HG03060 (cell line): ENCODE measurements around the gene CRLF1.

ENCODE experiments used
- ATAC-seq: cut with Tn5 transposase; IDR thresholded peaks from one replicate; pipeline ENCODE4 v1.9.1; 2021; ENCODE audit warnings: low read depth, moderate number of reproducible peaks; ENCODE audit not compliant: unreplicated experiment

CRLF1 gene

GRCh38 chr19:18566953-18567352 is 39.6 kb downstream of the CRLF1 start:
- ATAC-seq: no peak

DNA sequence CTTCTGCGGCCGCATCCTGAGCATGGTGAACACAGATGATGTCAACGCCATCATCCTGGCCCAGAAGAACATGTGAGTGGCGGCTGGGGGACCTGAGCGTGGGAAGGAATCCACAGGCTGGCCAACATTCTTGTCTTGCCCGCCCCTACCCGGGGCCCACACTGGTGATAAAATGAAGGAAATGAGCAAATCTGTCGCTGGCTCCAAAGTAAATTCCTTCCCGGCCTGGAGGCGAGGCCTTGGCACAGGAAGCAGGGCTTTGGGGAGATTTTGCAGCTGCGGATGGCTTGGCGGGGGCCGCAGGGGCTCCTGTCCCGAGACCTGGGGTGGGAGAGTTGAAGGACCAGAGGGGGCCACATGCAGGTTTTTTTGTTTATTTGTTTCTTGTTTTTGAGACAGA is 44.5 kb downstream of the CRLF1 start:
- no peak for ATAC-seq

GRCh38 chr19:18559685-18560084 is 46.9 kb downstream of the CRLF1 start:
- ATAC-seq: no peak

DNA sequence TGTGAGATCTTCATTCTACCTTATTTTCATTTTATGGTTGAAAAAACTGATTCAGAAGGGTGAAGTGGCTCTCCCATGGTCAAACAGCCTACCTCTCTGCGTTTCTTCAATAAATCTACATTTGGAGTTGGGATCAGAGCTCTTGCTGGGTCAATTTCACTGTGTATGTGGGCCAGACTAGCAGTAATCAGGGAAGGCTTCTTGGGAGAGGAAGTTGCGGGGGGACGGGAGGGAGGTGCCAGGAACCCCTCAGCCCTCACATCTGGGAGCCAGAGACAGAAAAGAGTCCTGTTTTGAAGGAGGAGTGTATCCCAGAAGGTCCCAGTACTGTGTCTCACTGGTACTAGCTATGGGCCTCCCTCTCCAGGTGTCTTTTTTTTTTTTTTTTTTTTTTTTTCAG is 48.0 kb downstream of the CRLF1 start:
- ATAC-seq: no peak

DNA sequence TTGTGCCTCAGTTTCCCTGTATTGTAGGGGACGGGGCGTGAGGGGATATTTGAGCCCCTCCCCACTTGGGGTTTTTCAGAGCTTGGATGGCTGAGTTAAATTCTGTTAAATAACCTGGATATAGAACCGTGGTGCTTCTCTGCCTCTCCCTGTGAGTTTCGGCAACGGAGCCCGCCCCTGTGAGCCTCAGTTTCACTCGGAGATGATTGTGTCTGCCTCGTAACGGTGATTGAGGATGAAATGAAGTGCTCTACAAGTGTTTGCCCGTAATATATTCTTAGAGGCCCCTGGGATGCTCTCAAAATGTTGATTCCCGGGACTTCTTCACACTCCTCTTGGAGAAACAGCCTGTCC is 48.4 kb downstream of the CRLF1 start:
- no peak for ATAC-seq

DNA sequence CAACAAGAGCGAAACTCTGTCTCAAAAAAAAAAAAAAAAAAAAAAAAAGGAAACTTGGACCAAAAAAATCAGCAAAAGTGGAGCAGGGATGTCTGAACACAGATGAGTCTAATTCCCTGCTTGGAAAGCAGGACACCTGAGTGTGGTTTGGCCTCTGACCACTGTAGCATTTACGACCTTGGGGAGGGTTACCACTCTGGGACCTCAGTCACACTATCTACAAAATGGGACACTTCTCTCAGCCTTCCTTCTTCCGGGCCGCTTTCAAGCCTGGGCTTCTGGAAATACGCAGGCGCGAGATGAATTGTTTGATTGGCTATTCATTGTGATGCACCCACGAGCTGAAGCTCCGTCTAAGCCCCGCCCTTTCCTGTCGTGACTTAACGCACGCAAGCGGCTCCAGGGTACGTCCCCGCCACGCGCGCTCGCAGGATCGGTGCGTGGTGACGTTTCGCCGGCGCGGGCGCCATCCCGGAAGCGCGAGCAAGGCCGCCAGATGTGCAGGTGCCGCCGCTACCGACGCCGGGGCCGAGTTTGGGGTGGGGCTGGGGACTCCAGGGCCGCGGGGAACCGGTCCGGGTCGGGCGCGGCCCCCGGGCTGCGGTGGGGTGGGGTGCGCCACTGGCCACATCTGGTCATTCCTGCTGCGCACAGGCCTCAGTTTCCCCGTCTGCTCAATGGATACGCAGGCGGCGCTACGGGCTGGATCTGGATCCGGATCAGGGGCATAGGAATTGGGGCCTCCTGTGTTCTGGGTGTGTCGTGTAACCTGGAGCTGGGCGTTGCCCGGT is 49.0 kb downstream of the CRLF1 start, which contains the start of gene KXD1:
TSS of gene KXD1 (plus strand) at position 460 of the 791 bp plus-strand sequence. CDS start 4,187 bp downstream, outside the sequence.
- ATAC-seq: peak; percentile 92

- ATAC-seq: no peak
These were observed 55.0 kb downstream of the CRLF1 start for GRCh38 chr19:18551631-18552030.

GRCh38 chr19:18543814-18544475 is 62.7 kb downstream of the CRLF1 start:
- no peak for ATAC-seq
